Measurements from ENCODE around the gene RSBN1L. TPM values are rescaled to one million over a fixed set of nuclear protein-coding genes. Genes with fewer than 3 reads are reported as not detected.

RSBN1L gene
- total RNA-seq, 1 donor from 2014 or later = 25.9 TPM

GRCh38 chr7:77740257-77740656 lies 44.0 kb downstream of the RSBN1L start:
- CTCF ChIA-PET = no interaction called here
- no peak for TF ChIP-seq CTCF (IDR thresholded peaks at IDR 0.05)
- POLR2A ChIA-PET = no interaction called here
- no peaks in the 10 kb centered on the region for H3K9me3 Mint-ChIP-seq
- H3K27me3 Mint-ChIP-seq = no peaks in the 10 kb centered on the region
- DNase-seq = no peak
- intact Hi-C loops (cut with micrococcal nuclease) = no loop called here
- no peak for ATAC-seq (ENCODE audit: low read depth)
- peaks cover 8% of the 10 kb centered on the region for H3K4me1 Mint-ChIP-seq
- peak overlapping the region; percentile 60 for H3K27ac Mint-ChIP-seq
- peaks cover 52% of the 10 kb centered on the region for H3K36me3 Mint-ChIP-seq (ENCODE audit: low read depth)
- no peak overlapping the region for H3K4me3 Mint-ChIP-seq

- ChIA-PET POLR2A (no interaction called here), CTCF (no interaction called here)
- no peaks in the 10 kb centered on the region for H3K9me3 Mint-ChIP-seq
- peaks cover 5% of the 10 kb centered on the region for H3K4me1 Mint-ChIP-seq
- no peaks in the 10 kb centered on the region for H3K27me3 Mint-ChIP-seq
- intact Hi-C loops (cut with micrococcal nuclease) = loop anchor here (2.0 kb wide), 1 partner anchor 15 kb away; no protein-coding TSS in a partner anchor
- TF ChIP-seq CTCF (IDR thresholded peaks at IDR 0.05) = no peak
- H3K4me3 Mint-ChIP-seq = no peak overlapping the region
- H3K36me3 Mint-ChIP-seq (ENCODE audit: low read depth) = peaks cover 36% of the 10 kb centered on the region
- DNase-seq (no peak), ATAC-seq (ENCODE audit: low read depth) (no peak)
- H3K27ac Mint-ChIP-seq = no peak overlapping the region
Observed at GRCh38 chr7:77743518-77743917, 47.3 kb downstream of the RSBN1L start.

GRCh38 chr7:77745746-77746145 lies 49.5 kb downstream of the RSBN1L start:
- CTCF ChIA-PET = no interaction called here

GRCh38 chr7:77746164-77746823 lies 50.0 kb downstream of the RSBN1L start:
- H3K9me3 Mint-ChIP-seq = no peaks in the 10 kb centered on the region
- H3K4me1 Mint-ChIP-seq = peaks cover 5% of the 10 kb centered on the region
- ChIA-PET POLR2A (no interaction called here), CTCF (no interaction called here)
- intact Hi-C loops (cut with micrococcal nuclease) = no loop called here
- peaks cover 44% of the 10 kb centered on the region for H3K36me3 Mint-ChIP-seq (ENCODE audit: low read depth)
- H3K27me3 Mint-ChIP-seq = no peaks in the 10 kb centered on the region
- peak overlapping the region; percentile 14 for H3K27ac Mint-ChIP-seq
- H3K4me3 Mint-ChIP-seq = no peak overlapping the region
- no peak for ATAC-seq (ENCODE audit: low read depth)
- DNase-seq = no peak
- TF ChIP-seq CTCF (IDR thresholded peaks at IDR 0.05) = no peak

More at GRCh38 chr7:77745746-77746145, 49.5 kb downstream of the RSBN1L start:
- no peak for ATAC-seq (ENCODE audit: low read depth)
- no peak for DNase-seq
- Mint-ChIP-seq H3K9me3 (no peaks in the 10 kb centered on the region), H3K27ac (peak overlapping the region; percentile 14), H3K4me1 (peaks cover 5% of the 10 kb centered on the region), H3K27me3 (no peaks in the 10 kb centered on the region), H3K36me3 (ENCODE audit: low read depth) (peaks cover 41% of the 10 kb centered on the region), H3K4me3 (no peak overlapping the region)
- TF ChIP-seq CTCF (IDR thresholded peaks at IDR 0.05) = no peak
- POLR2A ChIA-PET = no interaction called here
- intact Hi-C loops (cut with micrococcal nuclease) = no loop called here

GRCh38 chr7:77746824-77747165 lies 50.5 kb downstream of the RSBN1L start:
- DNase-seq = no peak
- no peaks in the 10 kb centered on the region for H3K27me3 Mint-ChIP-seq
- intact Hi-C loops (cut with micrococcal nuclease) = no loop called here
- POLR2A ChIA-PET = no interaction called here
- peaks cover 6% of the 10 kb centered on the region for H3K4me1 Mint-ChIP-seq
- H3K4me3 Mint-ChIP-seq = no peak overlapping the region
- H3K36me3 Mint-ChIP-seq (ENCODE audit: low read depth) = peaks cover 46% of the 10 kb centered on the region
- no peak for ATAC-seq (ENCODE audit: low read depth)
- no peaks in the 10 kb centered on the region for H3K9me3 Mint-ChIP-seq
- H3K27ac Mint-ChIP-seq = no peak overlapping the region
- CTCF ChIA-PET = no interaction called here
- TF ChIP-seq CTCF (IDR thresholded peaks at IDR 0.05) = no peak

Measured in activated B cell treated with CpG ODN at 0.5 μM for 24 hours (primary cell).